Measurements from ENCODE around the gene SIAH2.

DNA sequence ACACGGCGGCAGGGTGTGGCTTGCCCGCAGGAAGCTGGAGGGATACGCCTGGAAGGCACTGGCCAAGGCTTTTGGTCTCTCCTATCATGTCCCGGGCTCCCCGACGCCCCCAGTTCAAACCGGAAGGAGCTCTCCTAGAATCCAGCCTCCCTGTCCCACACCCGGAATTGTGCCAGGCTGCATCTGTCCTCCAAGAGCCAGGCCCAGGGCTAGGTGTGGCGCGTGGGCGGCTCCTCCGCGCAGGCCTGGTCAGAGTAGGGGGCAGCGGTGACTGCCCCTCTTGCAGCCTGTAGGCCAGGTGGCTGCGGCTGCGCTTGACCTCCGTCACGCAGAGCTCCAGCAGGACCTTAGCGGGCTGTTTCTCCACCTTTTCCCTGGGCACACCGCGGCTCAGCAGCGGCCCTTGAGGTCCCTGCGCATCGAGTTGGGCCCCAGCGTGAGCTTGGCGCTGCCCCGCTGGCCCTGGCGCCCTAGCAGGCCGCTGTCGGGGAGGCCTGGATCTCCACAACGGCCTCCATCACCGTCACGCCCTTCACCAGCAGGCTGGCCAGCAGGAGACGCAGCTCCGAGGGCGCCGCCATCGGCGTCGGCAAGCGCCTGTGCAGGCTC is 15.9 kb upstream of the SIAH2 start:
- TF ChIP-seq, protein P1, sequence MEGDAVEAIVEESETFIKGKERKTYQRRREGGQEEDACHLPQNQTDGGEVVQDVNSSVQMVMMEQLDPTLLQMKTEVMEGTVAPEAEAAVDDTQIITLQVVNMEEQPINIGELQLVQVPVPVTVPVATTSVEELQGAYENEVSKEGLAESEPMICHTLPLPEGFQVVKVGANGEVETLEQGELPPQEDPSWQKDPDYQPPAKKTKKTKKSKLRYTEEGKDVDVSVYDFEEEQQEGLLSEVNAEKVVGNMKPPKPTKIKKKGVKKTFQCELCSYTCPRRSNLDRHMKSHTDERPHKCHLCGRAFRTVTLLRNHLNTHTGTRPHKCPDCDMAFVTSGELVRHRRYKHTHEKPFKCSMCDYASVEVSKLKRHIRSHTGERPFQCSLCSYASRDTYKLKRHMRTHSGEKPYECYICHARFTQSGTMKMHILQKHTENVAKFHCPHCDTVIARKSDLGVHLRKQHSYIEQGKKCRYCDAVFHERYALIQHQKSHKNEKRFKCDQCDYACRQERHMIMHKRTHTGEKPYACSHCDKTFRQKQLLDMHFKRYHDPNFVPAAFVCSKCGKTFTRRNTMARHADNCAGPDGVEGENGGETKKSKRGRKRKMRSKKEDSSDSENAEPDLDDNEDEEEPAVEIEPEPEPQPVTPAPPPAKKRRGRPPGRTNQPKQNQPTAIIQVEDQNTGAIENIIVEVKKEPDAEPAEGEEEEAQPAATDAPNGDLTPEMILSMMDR (conservative IDR thresholded peaks at IDR 0.05; ENCODE audit: low read depth in 2 of 2): no peak
- TF ChIP-seq EZH2phosphoT487 (IDR thresholded peaks at IDR 0.05; ENCODE audit: unreplicated experiment): no peak
- TF ChIP-seq POLR2AphosphoS5 (IDR thresholded peaks at IDR 0.05; ENCODE audit: low read depth): no peak
- TF ChIP-seq, protein P2, sequence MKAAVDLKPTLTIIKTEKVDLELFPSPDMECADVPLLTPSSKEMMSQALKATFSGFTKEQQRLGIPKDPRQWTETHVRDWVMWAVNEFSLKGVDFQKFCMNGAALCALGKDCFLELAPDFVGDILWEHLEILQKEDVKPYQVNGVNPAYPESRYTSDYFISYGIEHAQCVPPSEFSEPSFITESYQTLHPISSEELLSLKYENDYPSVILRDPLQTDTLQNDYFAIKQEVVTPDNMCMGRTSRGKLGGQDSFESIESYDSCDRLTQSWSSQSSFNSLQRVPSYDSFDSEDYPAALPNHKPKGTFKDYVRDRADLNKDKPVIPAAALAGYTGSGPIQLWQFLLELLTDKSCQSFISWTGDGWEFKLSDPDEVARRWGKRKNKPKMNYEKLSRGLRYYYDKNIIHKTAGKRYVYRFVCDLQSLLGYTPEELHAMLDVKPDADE (IDR thresholded peaks at IDR 0.05): no peak
- no peak for TF ChIP-seq STAT1 (IDR thresholded peaks at IDR 0.05; ENCODE audit: unreplicated experiment)
- TF ChIP-seq, protein P3, sequence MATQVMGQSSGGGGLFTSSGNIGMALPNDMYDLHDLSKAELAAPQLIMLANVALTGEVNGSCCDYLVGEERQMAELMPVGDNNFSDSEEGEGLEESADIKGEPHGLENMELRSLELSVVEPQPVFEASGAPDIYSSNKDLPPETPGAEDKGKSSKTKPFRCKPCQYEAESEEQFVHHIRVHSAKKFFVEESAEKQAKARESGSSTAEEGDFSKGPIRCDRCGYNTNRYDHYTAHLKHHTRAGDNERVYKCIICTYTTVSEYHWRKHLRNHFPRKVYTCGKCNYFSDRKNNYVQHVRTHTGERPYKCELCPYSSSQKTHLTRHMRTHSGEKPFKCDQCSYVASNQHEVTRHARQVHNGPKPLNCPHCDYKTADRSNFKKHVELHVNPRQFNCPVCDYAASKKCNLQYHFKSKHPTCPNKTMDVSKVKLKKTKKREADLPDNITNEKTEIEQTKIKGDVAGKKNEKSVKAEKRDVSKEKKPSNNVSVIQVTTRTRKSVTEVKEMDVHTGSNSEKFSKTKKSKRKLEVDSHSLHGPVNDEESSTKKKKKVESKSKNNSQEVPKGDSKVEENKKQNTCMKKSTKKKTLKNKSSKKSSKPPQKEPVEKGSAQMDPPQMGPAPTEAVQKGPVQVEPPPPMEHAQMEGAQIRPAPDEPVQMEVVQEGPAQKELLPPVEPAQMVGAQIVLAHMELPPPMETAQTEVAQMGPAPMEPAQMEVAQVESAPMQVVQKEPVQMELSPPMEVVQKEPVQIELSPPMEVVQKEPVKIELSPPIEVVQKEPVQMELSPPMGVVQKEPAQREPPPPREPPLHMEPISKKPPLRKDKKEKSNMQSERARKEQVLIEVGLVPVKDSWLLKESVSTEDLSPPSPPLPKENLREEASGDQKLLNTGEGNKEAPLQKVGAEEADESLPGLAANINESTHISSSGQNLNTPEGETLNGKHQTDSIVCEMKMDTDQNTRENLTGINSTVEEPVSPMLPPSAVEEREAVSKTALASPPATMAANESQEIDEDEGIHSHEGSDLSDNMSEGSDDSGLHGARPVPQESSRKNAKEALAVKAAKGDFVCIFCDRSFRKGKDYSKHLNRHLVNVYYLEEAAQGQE (IDR thresholded peaks at IDR 0.05; ENCODE audit: unreplicated experiment): no peak
- no peak for TF ChIP-seq ZNF114 (CRISPR knock-in tag; IDR thresholded peaks at IDR 0.05)
- TF ChIP-seq CREB1 (CRISPR knock-in tag; IDR thresholded peaks at IDR 0.05; ENCODE audit: low read depth): no peak
- TF ChIP-seq, protein P4, sequence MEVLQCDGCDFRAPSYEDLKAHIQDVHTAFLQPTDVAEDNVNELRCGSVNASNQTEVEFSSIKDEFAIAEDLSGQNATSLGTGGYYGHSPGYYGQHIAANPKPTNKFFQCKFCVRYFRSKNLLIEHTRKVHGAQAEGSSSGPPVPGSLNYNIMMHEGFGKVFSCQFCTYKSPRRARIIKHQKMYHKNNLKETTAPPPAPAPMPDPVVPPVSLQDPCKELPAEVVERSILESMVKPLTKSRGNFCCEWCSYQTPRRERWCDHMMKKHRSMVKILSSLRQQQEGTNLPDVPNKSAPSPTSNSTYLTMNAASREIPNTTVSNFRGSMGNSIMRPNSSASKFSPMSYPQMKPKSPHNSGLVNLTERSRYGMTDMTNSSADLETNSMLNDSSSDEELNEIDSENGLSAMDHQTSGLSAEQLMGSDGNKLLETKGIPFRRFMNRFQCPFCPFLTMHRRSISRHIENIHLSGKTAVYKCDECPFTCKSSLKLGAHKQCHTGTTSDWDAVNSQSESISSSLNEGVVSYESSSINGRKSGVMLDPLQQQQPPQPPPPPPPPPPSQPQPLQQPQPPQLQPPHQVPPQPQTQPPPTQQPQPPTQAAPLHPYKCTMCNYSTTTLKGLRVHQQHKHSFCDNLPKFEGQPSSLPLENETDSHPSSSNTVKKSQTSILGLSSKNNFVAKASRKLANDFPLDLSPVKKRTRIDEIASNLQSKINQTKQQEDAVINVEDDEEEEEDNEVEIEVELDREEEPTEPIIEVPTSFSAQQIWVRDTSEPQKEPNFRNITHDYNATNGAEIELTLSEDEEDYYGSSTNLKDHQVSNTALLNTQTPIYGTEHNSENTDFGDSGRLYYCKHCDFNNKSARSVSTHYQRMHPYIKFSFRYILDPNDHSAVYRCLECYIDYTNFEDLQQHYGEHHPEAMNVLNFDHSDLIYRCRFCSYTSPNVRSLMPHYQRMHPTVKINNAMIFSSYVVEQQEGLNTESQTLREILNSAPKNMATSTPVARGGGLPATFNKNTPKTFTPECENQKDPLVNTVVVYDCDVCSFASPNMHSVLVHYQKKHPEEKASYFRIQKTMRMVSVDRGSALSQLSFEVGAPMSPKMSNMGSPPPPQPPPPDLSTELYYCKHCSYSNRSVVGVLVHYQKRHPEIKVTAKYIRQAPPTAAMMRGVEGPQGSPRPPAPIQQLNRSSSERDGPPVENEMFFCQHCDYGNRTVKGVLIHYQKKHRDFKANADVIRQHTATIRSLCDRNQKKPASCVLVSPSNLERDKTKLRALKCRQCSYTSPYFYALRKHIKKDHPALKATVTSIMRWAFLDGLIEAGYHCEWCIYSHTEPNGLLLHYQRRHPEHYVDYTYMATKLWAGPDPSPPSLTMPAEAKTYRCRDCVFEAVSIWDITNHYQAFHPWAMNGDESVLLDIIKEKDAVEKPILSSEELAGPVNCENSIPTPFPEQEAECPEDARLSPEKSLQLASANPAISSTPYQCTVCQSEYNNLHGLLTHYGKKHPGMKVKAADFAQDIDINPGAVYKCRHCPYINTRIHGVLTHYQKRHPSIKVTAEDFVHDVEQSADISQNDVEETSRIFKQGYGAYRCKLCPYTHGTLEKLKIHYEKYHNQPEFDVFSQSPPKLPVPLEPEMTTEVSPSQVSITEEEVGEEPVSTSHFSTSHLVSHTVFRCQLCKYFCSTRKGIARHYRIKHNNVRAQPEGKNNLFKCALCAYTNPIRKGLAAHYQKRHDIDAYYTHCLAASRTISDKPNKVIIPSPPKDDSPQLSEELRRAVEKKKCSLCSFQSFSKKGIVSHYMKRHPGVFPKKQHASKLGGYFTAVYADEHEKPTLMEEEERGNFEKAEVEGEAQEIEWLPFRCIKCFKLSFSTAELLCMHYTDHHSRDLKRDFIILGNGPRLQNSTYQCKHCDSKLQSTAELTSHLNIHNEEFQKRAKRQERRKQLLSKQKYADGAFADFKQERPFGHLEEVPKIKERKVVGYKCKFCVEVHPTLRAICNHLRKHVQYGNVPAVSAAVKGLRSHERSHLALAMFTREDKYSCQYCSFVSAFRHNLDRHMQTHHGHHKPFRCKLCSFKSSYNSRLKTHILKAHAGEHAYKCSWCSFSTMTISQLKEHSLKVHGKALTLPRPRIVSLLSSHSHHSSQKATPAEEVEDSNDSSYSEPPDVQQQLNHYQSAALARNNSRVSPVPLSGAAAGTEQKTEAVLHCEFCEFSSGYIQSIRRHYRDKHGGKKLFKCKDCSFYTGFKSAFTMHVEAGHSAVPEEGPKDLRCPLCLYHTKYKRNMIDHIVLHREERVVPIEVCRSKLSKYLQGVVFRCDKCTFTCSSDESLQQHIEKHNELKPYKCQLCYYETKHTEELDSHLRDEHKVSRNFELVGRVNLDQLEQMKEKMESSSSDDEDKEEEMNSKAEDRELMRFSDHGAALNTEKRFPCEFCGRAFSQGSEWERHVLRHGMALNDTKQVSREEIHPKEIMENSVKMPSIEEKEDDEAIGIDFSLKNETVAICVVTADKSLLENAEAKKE (CRISPR knock-in tag; IDR thresholded peaks at IDR 0.05): no peak
